Tibial nerve (tissue), 3 donors: ENCODE results near the gene EVPL.

Source experiments
- POLR2A ChIP-seq, 2 donors: fragments of 450-650 bp; IDR thresholded peaks; one replicate each; pipeline ENCODE4 v1.6.1; 2017; ENCODE audit warnings: antibody characterized with exemption in 2 of 2, mild to moderate bottlenecking in 2 of 2, moderate library complexity in 2 of 2
- TF ChIP-seq, protein P1 (sequence below), 5 experiments: fragments of 200-600 bp in 3 of 5; fragments of 450-650 bp in 2 of 5; sonication (generic) in 3 of 5; IDR thresholded peaks; one replicate each; pipeline ENCODE4 v1.5.1; 2016 to 2019; ENCODE audit warnings: antibody characterized with exemption in 5 of 5, mild to moderate bottlenecking in 3 of 5, moderate library complexity in 2 of 5

DNA sequence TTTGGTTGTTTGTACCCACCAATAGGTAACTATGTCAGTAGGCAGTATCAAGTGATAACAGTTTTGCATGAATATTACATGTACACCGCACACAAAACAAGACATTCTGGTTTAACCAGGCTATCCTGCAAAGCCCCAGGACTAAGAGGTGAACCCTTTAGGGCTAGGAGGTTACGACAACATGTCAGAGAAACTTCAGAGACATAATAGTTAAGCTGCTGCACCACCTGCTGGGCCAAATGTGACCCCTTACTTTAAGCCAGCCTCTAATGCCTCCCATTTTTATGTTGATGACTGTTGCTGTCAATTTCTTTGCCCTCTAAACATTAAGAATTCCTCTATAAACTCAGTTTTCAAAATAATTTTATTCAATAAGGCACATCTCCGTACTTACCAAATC lies 29.8 kb upstream of the EVPL start:
- TF ChIP-seq, protein P1, sequence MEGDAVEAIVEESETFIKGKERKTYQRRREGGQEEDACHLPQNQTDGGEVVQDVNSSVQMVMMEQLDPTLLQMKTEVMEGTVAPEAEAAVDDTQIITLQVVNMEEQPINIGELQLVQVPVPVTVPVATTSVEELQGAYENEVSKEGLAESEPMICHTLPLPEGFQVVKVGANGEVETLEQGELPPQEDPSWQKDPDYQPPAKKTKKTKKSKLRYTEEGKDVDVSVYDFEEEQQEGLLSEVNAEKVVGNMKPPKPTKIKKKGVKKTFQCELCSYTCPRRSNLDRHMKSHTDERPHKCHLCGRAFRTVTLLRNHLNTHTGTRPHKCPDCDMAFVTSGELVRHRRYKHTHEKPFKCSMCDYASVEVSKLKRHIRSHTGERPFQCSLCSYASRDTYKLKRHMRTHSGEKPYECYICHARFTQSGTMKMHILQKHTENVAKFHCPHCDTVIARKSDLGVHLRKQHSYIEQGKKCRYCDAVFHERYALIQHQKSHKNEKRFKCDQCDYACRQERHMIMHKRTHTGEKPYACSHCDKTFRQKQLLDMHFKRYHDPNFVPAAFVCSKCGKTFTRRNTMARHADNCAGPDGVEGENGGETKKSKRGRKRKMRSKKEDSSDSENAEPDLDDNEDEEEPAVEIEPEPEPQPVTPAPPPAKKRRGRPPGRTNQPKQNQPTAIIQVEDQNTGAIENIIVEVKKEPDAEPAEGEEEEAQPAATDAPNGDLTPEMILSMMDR (IDR thresholded peaks at IDR 0.05) = no peak
- TF ChIP-seq POLR2A (IDR thresholded peaks at IDR 0.05) = no peak
